ENCODE data around the gene HOGA1.
"Not testable (repeated sequence)": the region's sequence is repeated elsewhere in the genome, so short reads cannot be mapped to it uniquely, and the experiment has no call there.

- TF ChIP-seq CTCF (IDR thresholded peaks at IDR 0.05; ENCODE audit: low read depth, low read length); EZH2phosphoT487 (IDR thresholded peaks at IDR 0.05; ENCODE audit: low read depth): not testable (repeated sequence)
These were observed 65.2 kb downstream of the HOGA1 start for GRCh38 chr10:97649405-97649750.
